K562 (cell line): Measurements from ENCODE around the gene GPATCH2. TPM values are rescaled to one million over a fixed set of nuclear protein-coding genes. Genes with fewer than 3 reads are reported as not detected.
"Not testable (repeated sequence)": the region's sequence is repeated elsewhere in the genome, so short reads cannot be mapped to it uniquely, and the experiment has no call there.

Source experiments
- ATAC-seq: fragments of 200-7000 bp; cut with Tn5 transposase; 3 replicates; pipeline ENCODE4 v1.9.1; 2020; ENCODE audit warnings: moderate library complexity
- BruUV-seq: library from RNA; stranded (reverse); fragments of 400-500 nt; replicated peaks from 2 replicates; lab custom pipeline; 2021; lab: Mats Ljungman, UMichigan
- CTCF ChIA-PET: fragments of 300-600 bp; formaldehyde crosslinking; extraction: SDS; loops from one replicate; lab custom pipeline; 2021; ENCODE audit warnings: low intra/inter-chr PET ratio; lab: Yijun Ruan, JAX
- POLR2A ChIA-PET: fragments of 300-600, 350-650 bp; sonication (Branson Sonifier 250); formaldehyde crosslinking; extraction: SDS; loops from one replicate; lab custom pipeline; 2021; ENCODE audit warnings: antibody characterized with exemption, inconsistent platforms; lab: Yijun Ruan, JAX
- DNase-seq, 4 experiments: peaks; one replicate each; pipeline versions ENCODE4 v3.0.0 to v3.0.0-alpha.2; 2011 to 2018; ENCODE audit warnings: low spot score in 3 of 4, mixed read lengths in 3 of 4; ENCODE audit errors: extremely low read depth in 1 of 4
- FAIRE-seq: peaks from 2 replicates; lab custom pipeline; 2011; peaks lifted over from hg19 to GRCh38; lab: Jason Lieb, UNC
- H2AFZ ChIP-seq: 2 replicates; pipeline ENCODE4 v1.6.0; 2011; ENCODE audit warnings: low read depth, low read length, control low read depth, inconsistent platforms
- H3K27ac ChIP-seq: fragments of 200-600 bp; 3 replicates; pipeline ENCODE4 v1.8.0; 2011; ENCODE audit warnings: low read depth, mild to moderate bottlenecking, control low read depth, inconsistent platforms, low read length, moderate library complexity, mixed read lengths; ENCODE audit errors: extremely low read depth
- H3K27me3 ChIP-seq, 2 experiments: fragments of 300-600 bp in 1 of 2; 2 replicates in 1 of 2; 3 replicates in 1 of 2; pipeline versions ENCODE4 v1.6.0 to v1.8.0; 2011; ENCODE audit warnings: inconsistent platforms in 2 of 2, low read length in 2 of 2, mild to moderate bottlenecking in 1 of 2, mixed read lengths in 1 of 2, moderate library complexity in 1 of 2; ENCODE audit not compliant: control insufficient read depth in 2 of 2, insufficient read depth in 2 of 2
- H3K36me3 ChIP-seq: fragments of 300-600 bp; 3 replicates; pipeline ENCODE4 v1.8.0; 2011; ENCODE audit warnings: mild to moderate bottlenecking, low read length, inconsistent platforms; ENCODE audit not compliant: control insufficient read depth, insufficient read depth
- H3K4me1 ChIP-seq, 2 experiments: fragments of 200-600 bp in 1 of 2; replicated peaks in 1 of 2; 2 replicates in 1 of 2; 3 replicates in 1 of 2; pipeline versions ENCODE4 v1.5.1 to v1.8.0; 2011; ENCODE audit warnings: inconsistent platforms in 2 of 2, low read length in 2 of 2, mild to moderate bottlenecking in 1 of 2, mixed read lengths in 1 of 2, moderate library complexity in 1 of 2; ENCODE audit not compliant: control insufficient read depth in 2 of 2, insufficient read depth in 2 of 2
- H3K4me2 ChIP-seq: 2 replicates; pipeline ENCODE4 v1.6.1; 2011; ENCODE audit warnings: low read length, control low read depth, inconsistent platforms, mixed read lengths; ENCODE audit not compliant: insufficient read depth
- H3K4me3 ChIP-seq: fragments of 200-600 bp; sonication (generic), shearing (Covaris generic); 2 replicates; pipeline ENCODE4 v1.5.1; 2016; ENCODE audit warnings: control low read depth, inconsistent platforms
- H3K79me2 ChIP-seq: fragments of 200-600 bp; 3 replicates; pipeline ENCODE4 v1.8.0; 2011; ENCODE audit warnings: low read length, inconsistent platforms; ENCODE audit not compliant: control insufficient read depth, insufficient read depth
- H3K9ac ChIP-seq, 2 experiments: 2 replicates each; pipeline versions ENCODE4 v1.6.0 to v1.6.1; 2011; ENCODE audit warnings: low read depth in 2 of 2, low read length in 2 of 2, control low read depth in 1 of 2, inconsistent platforms in 1 of 2, mild to moderate bottlenecking in 1 of 2, mixed read lengths in 1 of 2; ENCODE audit not compliant: insufficient read depth in 1 of 2
- H3K9me1 ChIP-seq: one replicate; pipeline ENCODE4 v1.6.0; 2011; ENCODE audit warnings: inconsistent platforms, mild to moderate bottlenecking, low read length, moderate library complexity; ENCODE audit not compliant: control insufficient read depth, insufficient read depth
- H3K9me3 ChIP-seq: replicated peaks from 2 replicates; pipeline ENCODE4 v1.5.1; 2011; ENCODE audit warnings: low read depth, low read length, inconsistent platforms; ENCODE audit not compliant: control insufficient read depth, insufficient read depth
- H4K20me1 ChIP-seq: replicated peaks from 2 replicates; pipeline ENCODE4 v1.6.1; 2011; ENCODE audit warnings: low read length, inconsistent platforms, mixed read lengths; ENCODE audit not compliant: control insufficient read depth, insufficient read depth
- HNRNPK ChIP-seq: fragments of 200-400 bp; formaldehyde crosslinking; IDR thresholded peaks from one replicate; pipeline ENCODE4 v1.6.1; 2018; ENCODE audit warnings: mild to moderate bottlenecking, low read depth, low read length; ENCODE audit not compliant: poor library complexity, severe bottlenecking
- PKNOX1 ChIP-seq: fragments of 450-650 bp; IDR thresholded peaks from 2 replicates; pipeline ENCODE4 v1.6.1; 2016
- RBBP5 ChIP-seq: fragments of 200-600 bp; sonication (generic); IDR thresholded peaks from 2 replicates; pipeline ENCODE4 v1.6.1; 2012; ENCODE audit warnings: borderline replicate concordance, mild to moderate bottlenecking, low read length, control low read depth, inconsistent platforms; ENCODE audit not compliant: insufficient read depth, poor library complexity, severe bottlenecking
- RNF219 ChIP-seq: fragments of 250-450 bp; sonication (Bioruptor Pico); IDR thresholded peaks from 2 replicates; pipeline ENCODE4 v1.5.0; 2022; ENCODE audit warnings: mild to moderate bottlenecking
- SP2 ChIP-seq: IDR thresholded peaks from 2 replicates; pipeline ENCODE4 v1.6.1; 2011; ENCODE audit warnings: mild to moderate bottlenecking, low read depth, low read length, moderate library complexity; ENCODE audit not compliant: poor library complexity, severe bottlenecking; ENCODE audit errors: extremely low read depth
- ZNF347 ChIP-seq: fragments of 450-650 bp; formaldehyde crosslinking; IDR thresholded peaks from 2 replicates; pipeline ENCODE4 v1.4.0; 2020; ENCODE audit warnings: low read depth, mild to moderate bottlenecking, moderate library complexity
- WGBS: fragments of 100-300 bp; shearing (Covaris generic); methylation state at CpG from one replicate; pipeline ENCODE4 v1.1.6; 2016; ENCODE audit warnings: low coverage, mixed read lengths; ENCODE audit not compliant: insufficient coverage; ENCODE audit errors: missing lambda C conversion rate; 5-methylcytosine and 5-hydroxymethylcytosine counted together
- in situ Hi-C: fragments of 300-500 bp; cut with MboI; formaldehyde crosslinking; loops from 4 replicates; pipeline ENCODE4 v1.15.0; 2018; ENCODE audit warnings: inconsistent platforms, mixed read lengths
- intact Hi-C: fragments of 100-400 bp; cut with micrococcal nuclease; formaldehyde crosslinking; loops from 2 replicates; pipeline ENCODE4 v1.14.2; 2022
- polyA plus RNA-seq, 8 experiments: library from polyadenylated mRNA; depleted of rRNA in 4 of 8; stranded (reverse) in 5 of 8; unstranded in 3 of 8; fragments of >200 nt; fragmentation: Nextera tagmentation in 2 of 8; fragmentation: Illumina TruSeq in 1 of 8; extraction: Ambion mirVana in 2 of 8; extraction: Trizol in 1 of 8; gene quantifications; 2 replicates each; pipeline versions ENCODE4 v1.2.1 to v1.2.3, GENCODE V29; 2011 to 2014; ENCODE audit warnings: inconsistent platforms in 1 of 8, missing spikeins in 1 of 8
- total RNA-seq, 7 experiments: library from RNA; depleted of rRNA in 6 of 7; stranded (reverse); fragments of >200 nt in 6 of 7; fragmentation: Illumina TruSeq in 2 of 7; extraction: Trizol in 2 of 7; gene quantifications; 2 replicates each; pipeline versions ENCODE4 v1.2.1 to v1.2.3, GENCODE V29; 2011 to 2021; ENCODE audit warnings: low replicate concordance in 1 of 7

GPATCH2 gene
- total and polyA plus RNA-seq, 9 of the 15 experiments (the other 6 are each of a cell fraction or from before 2014, with no cell fraction given): 0.38 to 2.0 (median 0.55) TPM

GRCh38 chr1:217524787-217525520 lies 105.9 kb downstream of the GPATCH2 start:
- DNase-seq (no peak), ATAC-seq (no peak), FAIRE-seq (no peak)
- H3K27ac ChIP-seq: no peak overlapping the region
- H3K36me3 ChIP-seq: no peaks in the 10 kb centered on the region
- no peaks in the 10 kb centered on the region for H3K9me1 ChIP-seq
- H3K9ac ChIP-seq: no peak overlapping the region
- H3K9me3 ChIP-seq: no peaks in the 10 kb centered on the region; the same call in 1 of the 2 replicates
- no TSS peak for BruUV-seq
- no peaks in the 10 kb centered on the region for H4K20me1 ChIP-seq
- H3K4me3 ChIP-seq: no peak overlapping the region
- no peaks in the 10 kb centered on the region for H3K4me1 ChIP-seq
- H3K27me3 ChIP-seq: no peaks in the 10 kb centered on the region
- ChIA-PET POLR2A (no interaction called here), CTCF (no interaction called here)
- H3K4me2 ChIP-seq: no peak overlapping the region
- intact Hi-C loops: no loop called here
- in situ Hi-C loops: no loop called here
- no peaks in the 10 kb centered on the region for H3K79me2 ChIP-seq
- TF ChIP-seq PKNOX1 (no peak), SP2 (no peak), HNRNPK (peak; percentile 66), RBBP5 (no peak), RNF219 (no peak), ZNF347 (CRISPR knock-in tag) (no peak)
- WGBS: 6% methylated on average over 2 of the region's 4 CpGs
- no peak overlapping the region for H2AFZ ChIP-seq

GRCh38 chr1:217523921-217524320 lies 107.0 kb downstream of the GPATCH2 start:
- H3K36me3 ChIP-seq, H3K27ac ChIP-seq, in situ Hi-C loops, FAIRE-seq, H3K27me3 ChIP-seq, H2AFZ ChIP-seq, H3K79me2 ChIP-seq, BruUV-seq, H3K4me3 ChIP-seq, ATAC-seq, H3K4me2 ChIP-seq, H3K9me3 ChIP-seq, POLR2A ChIA-PET, H3K4me1 ChIP-seq, DNase-seq, H3K9ac ChIP-seq, H3K9me1 ChIP-seq, H4K20me1 ChIP-seq, intact Hi-C loops, CTCF ChIA-PET: not testable (repeated sequence)
- 8% methylated on average over 6 of the region's 28 CpGs for WGBS
